Uterus (tissue), 2 donors: Measurements from ENCODE around the gene TNFRSF11A.

Experiments
- POLR2A ChIP-seq, 2 donors: fragments of 450-650 bp; IDR thresholded peaks; one replicate each; pipeline ENCODE4 v1.6.1; 2016; ENCODE audit warnings: antibody characterized with exemption in 2 of 2, mild to moderate bottlenecking in 1 of 2, moderate library complexity in 1 of 2
- TF ChIP-seq, protein P1 (sequence below), 4 experiments: fragments of 200-600 bp in 2 of 4; fragments of 450-650 bp in 2 of 4; sonication (generic) in 2 of 4; IDR thresholded peaks; one replicate each; pipeline ENCODE4 v1.5.1; 2016 to 2019; ENCODE audit warnings: antibody characterized with exemption in 4 of 4, mild to moderate bottlenecking in 2 of 4, moderate library complexity in 1 of 4

DNA sequence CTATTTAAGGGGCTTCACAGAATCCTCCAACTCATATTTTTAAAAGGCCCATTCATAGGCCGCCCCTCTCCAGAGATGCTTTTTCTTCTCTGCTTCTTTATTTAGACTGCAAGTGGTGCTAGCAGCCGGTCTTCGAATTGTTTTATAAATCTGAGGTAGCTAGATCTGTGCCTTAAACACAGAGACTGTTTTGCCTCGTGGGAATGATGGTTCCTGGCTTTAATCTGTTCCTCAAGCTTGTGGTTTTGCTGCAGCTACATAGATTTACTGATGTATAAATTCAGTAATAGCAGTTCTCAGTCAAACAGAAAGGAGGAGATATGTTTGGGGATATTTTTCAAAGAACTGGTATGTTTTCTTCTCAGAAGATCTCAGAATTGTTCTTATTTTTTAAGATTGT lies 45.3 kb downstream of the TNFRSF11A start:
- TF ChIP-seq, protein P1, sequence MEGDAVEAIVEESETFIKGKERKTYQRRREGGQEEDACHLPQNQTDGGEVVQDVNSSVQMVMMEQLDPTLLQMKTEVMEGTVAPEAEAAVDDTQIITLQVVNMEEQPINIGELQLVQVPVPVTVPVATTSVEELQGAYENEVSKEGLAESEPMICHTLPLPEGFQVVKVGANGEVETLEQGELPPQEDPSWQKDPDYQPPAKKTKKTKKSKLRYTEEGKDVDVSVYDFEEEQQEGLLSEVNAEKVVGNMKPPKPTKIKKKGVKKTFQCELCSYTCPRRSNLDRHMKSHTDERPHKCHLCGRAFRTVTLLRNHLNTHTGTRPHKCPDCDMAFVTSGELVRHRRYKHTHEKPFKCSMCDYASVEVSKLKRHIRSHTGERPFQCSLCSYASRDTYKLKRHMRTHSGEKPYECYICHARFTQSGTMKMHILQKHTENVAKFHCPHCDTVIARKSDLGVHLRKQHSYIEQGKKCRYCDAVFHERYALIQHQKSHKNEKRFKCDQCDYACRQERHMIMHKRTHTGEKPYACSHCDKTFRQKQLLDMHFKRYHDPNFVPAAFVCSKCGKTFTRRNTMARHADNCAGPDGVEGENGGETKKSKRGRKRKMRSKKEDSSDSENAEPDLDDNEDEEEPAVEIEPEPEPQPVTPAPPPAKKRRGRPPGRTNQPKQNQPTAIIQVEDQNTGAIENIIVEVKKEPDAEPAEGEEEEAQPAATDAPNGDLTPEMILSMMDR (IDR thresholded peaks at IDR 0.05) = no peak
- TF ChIP-seq POLR2A (IDR thresholded peaks at IDR 0.05) = no peak
